ENCODE measurements around the gene PIGT.

GRCh38 chr20:45465491-45466266 lies 49.7 kb downstream of the PIGT start:
- TF ChIP-seq CTCF (IDR thresholded peaks at IDR 0.05) = no peak
- TF ChIP-seq EP300 (IDR thresholded peaks at IDR 0.05) = no peak
- no peak for TF ChIP-seq POLR2AphosphoS5 (IDR thresholded peaks at IDR 0.05)
